ENCODE measurements around the gene VSIG10.

The VSIG10 gene

GRCh38 chr12:118058881-118059280 lies 44.9 kb downstream of the VSIG10 start:
- peak overlapping the region; percentile 78 for H3K27ac ChIP-seq
- H3K36me3 ChIP-seq (replicated peaks), result no peaks in the 10 kb centered on the region
- H3K4me3 ChIP-seq (ENCODE audit: low read depth, low read length), result peak overlapping the region; percentile 79
- in situ Hi-C loops (cut with HindIII; ENCODE audit: low pct_ligation_motif_present, low sequenced_read_pairs), result no loop called here
- no peaks in the 10 kb centered on the region for H3K27me3 ChIP-seq (replicated peaks)
- DNase-seq, result no peak
- TF ChIP-seq CTCF (IDR thresholded peaks at IDR 0.05; ENCODE audit: low read depth, low read length, missing control alignments), result no peak

GRCh38 chr12:118058227-118058626 lies 45.6 kb downstream of the VSIG10 start:
- H3K27ac ChIP-seq, result no peak overlapping the region
- in situ Hi-C loops (cut with HindIII; ENCODE audit: low pct_ligation_motif_present, low sequenced_read_pairs), result no loop called here

GRCh38 chr12:118055865-118056773 lies 47.7 kb downstream of the VSIG10 start:
- H3K27me3 ChIP-seq (replicated peaks), result no peaks in the 10 kb centered on the region
- peaks cover 9% of the 10 kb centered on the region for H3K36me3 ChIP-seq (replicated peaks)
- H3K27ac ChIP-seq, result no peak overlapping the region
- H3K4me3 ChIP-seq (ENCODE audit: low read depth, low read length), result no peak overlapping the region
- TF ChIP-seq CTCF (IDR thresholded peaks at IDR 0.05; ENCODE audit: low read depth, low read length, missing control alignments), result no peak
- in situ Hi-C loops (cut with HindIII; ENCODE audit: low pct_ligation_motif_present, low sequenced_read_pairs), result no loop called here
- no peak for DNase-seq

More at GRCh38 chr12:118058227-118058626, 45.6 kb downstream of the VSIG10 start:
- DNase-seq, result no peak
- no peaks in the 10 kb centered on the region for H3K36me3 ChIP-seq (replicated peaks)
- no peaks in the 10 kb centered on the region for H3K27me3 ChIP-seq (replicated peaks)
- no peak overlapping the region for H3K4me3 ChIP-seq (ENCODE audit: low read depth, low read length)
- TF ChIP-seq CTCF (IDR thresholded peaks at IDR 0.05; ENCODE audit: low read depth, low read length, missing control alignments), result no peak

- peak; percentile 79 for TF ChIP-seq CTCF (IDR thresholded peaks at IDR 0.05; ENCODE audit: low read depth, low read length, missing control alignments)
- in situ Hi-C loops (cut with HindIII; ENCODE audit: low pct_ligation_motif_present, low sequenced_read_pairs), result no loop called here
- DNase-seq, result no peak
- no peak overlapping the region for H3K4me3 ChIP-seq (ENCODE audit: low read depth, low read length)
- H3K36me3 ChIP-seq (replicated peaks), result peaks cover 9% of the 10 kb centered on the region
- H3K27ac ChIP-seq, result no peak overlapping the region
- no peaks in the 10 kb centered on the region for H3K27me3 ChIP-seq (replicated peaks)
These were observed 48.7 kb downstream of the VSIG10 start for GRCh38 chr12:118055144-118055557.

- H3K27ac ChIP-seq, result peak overlapping the region; percentile 78
- DNase-seq, result no peak
- no peaks in the 10 kb centered on the region for H3K27me3 ChIP-seq (replicated peaks)
- TF ChIP-seq CTCF (IDR thresholded peaks at IDR 0.05; ENCODE audit: low read depth, low read length, missing control alignments), result no peak
- H3K36me3 ChIP-seq (replicated peaks), result peaks cover 9% of the 10 kb centered on the region
- in situ Hi-C loops (cut with HindIII; ENCODE audit: low pct_ligation_motif_present, low sequenced_read_pairs), result no loop called here
- no peak overlapping the region for H3K4me3 ChIP-seq (ENCODE audit: low read depth, low read length)
These were observed 50.5 kb downstream of the VSIG10 start for GRCh38 chr12:118053071-118053985.

Measured in brain microvascular endothelial cell (primary cell).